Fibroblast of upper back skin (primary cell): ENCODE data around the gene CTDSP1.

ENCODE experiments used
- DNase-seq: peaks from one replicate; pipeline ENCODE4 v3.0.0-alpha.2; 2013

Gene CTDSP1

GRCh38 chr2:218400167-218400929 lies 680 bp downstream of the CTDSP1 start:
- no peak for DNase-seq

GRCh38 chr2:218400930-218401881 lies 1.5 kb downstream of the CTDSP1 start:
- no peak for DNase-seq

- DNase-seq: no peak
These were observed 2.2 kb downstream of the CTDSP1 start for GRCh38 chr2:218401890-218402289.

- no peak for DNase-seq
These were observed 2.8 kb downstream of the CTDSP1 start for GRCh38 chr2:218402491-218402901.

GRCh38 chr2:218402911-218403411 lies 3.3 kb downstream of the CTDSP1 start:
- DNase-seq: no peak

GRCh38 chr2:218403810-218404209 lies 4.1 kb downstream of the CTDSP1 start:
- no peak for DNase-seq

GRCh38 chr2:218404351-218405085 lies 4.8 kb downstream of the CTDSP1 start:
- DNase-seq: no peak

GRCh38 chr2:218405086-218405745 lies 5.5 kb downstream of the CTDSP1 start:
- DNase-seq: no peak

- no peak for DNase-seq
These were observed 6.1 kb downstream of the CTDSP1 start for GRCh38 chr2:218405746-218406208.

GRCh38 chr2:218406209-218406948 lies 6.7 kb downstream of the CTDSP1 start:
- peak; percentile 94 for DNase-seq

- peak; percentile 51 for DNase-seq
These were observed 7.4 kb downstream of the CTDSP1 start for GRCh38 chr2:218406949-218407618.

- no peak for DNase-seq
These were observed 8.0 kb downstream of the CTDSP1 start for GRCh38 chr2:218407717-218408116.

- DNase-seq: no peak
These were observed 18.7 kb downstream of the CTDSP1 start for GRCh38 chr2:218418321-218418716.

GRCh38 chr2:218418717-218419458 lies 19.2 kb downstream of the CTDSP1 start, which contains the start of gene VIL1:
TSS of gene VIL1 (plus strand) at chr2:218419123. CDS start at chr2:218423779, 4,656 bp downstream.
- no peak for DNase-seq

- no peak for DNase-seq
These were observed 20.1 kb downstream of the CTDSP1 start for GRCh38 chr2:218419630-218420216.

- DNase-seq: no peak
These were observed 21.4 kb downstream of the CTDSP1 start for GRCh38 chr2:218421027-218421426.

GRCh38 chr2:218422403-218423086 lies 22.9 kb downstream of the CTDSP1 start:
- no peak for DNase-seq

- DNase-seq: no peak
These were observed 23.9 kb downstream of the CTDSP1 start for GRCh38 chr2:218423584-218423983.

- no peak for DNase-seq
These were observed 25.9 kb downstream of the CTDSP1 start for GRCh38 chr2:218425531-218425930.
